H54 (cell line): ENCODE data around the gene PRR20G.

Experiments
- DNase-seq: peaks from one replicate; pipeline ENCODE4 v3.0.0; 2011; ENCODE audit warnings: low spot score, mixed read lengths; ENCODE audit not compliant: insufficient read length
- FAIRE-seq: peaks from 3 replicates; lab custom pipeline; 2011; peaks lifted over from hg19 to GRCh38; lab: Jason Lieb, UNC
- POLR2A ChIP-seq: IDR thresholded peaks from 2 replicates; pipeline ENCODE4 v1.6.1; 2011; ENCODE audit warnings: low read depth, mild to moderate bottlenecking, low read length

Gene PRR20G

GRCh38 chr3:127287840-127288239, at the start of gene PRR20G:
Gene PRR20G, minus strand, starts transcription at chr3:127288046. Its CDS starts 681 bp downstream, at chr3:127287365.
- TF ChIP-seq POLR2A = no peak
- FAIRE-seq (no peak), DNase-seq (no peak)

- TF ChIP-seq POLR2A = no peak
- FAIRE-seq (no peak), DNase-seq (no peak)
Measured at GRCh38 chr3:127337001-127337400, 49.2 kb upstream of the PRR20G start.

- no peak for TF ChIP-seq POLR2A
- DNase-seq (no peak), FAIRE-seq (no peak)
Measured at GRCh38 chr3:127336101-127336500, 48.3 kb upstream of the PRR20G start.

- DNase-seq (no peak), FAIRE-seq (no peak)
- TF ChIP-seq POLR2A = no peak
Measured at GRCh38 chr3:127330385-127330784, 42.5 kb upstream of the PRR20G start.

- DNase-seq (no peak), FAIRE-seq (no peak)
- TF ChIP-seq POLR2A = no peak
Measured at GRCh38 chr3:127329631-127330285, 41.9 kb upstream of the PRR20G start.

GRCh38 chr3:127328421-127328820, 40.6 kb upstream of the PRR20G start:
- FAIRE-seq (no peak), DNase-seq (no peak)
- TF ChIP-seq POLR2A = no peak

GRCh38 chr3:127326341-127326740, 38.5 kb upstream of the PRR20G start:
- FAIRE-seq = no peak
- no peak for DNase-seq
- TF ChIP-seq POLR2A = no peak

- DNase-seq = no peak
- no peak for TF ChIP-seq POLR2A
- FAIRE-seq = no peak
Measured at GRCh38 chr3:127325629-127325961, 37.7 kb upstream of the PRR20G start.

GRCh38 chr3:127324913-127325628, 37.2 kb upstream of the PRR20G start:
- no peak for TF ChIP-seq POLR2A
- no peak for DNase-seq
- FAIRE-seq = no peak

- no peak for DNase-seq
- FAIRE-seq = no peak
- no peak for TF ChIP-seq POLR2A
Measured at GRCh38 chr3:127324076-127324475, 36.2 kb upstream of the PRR20G start.

GRCh38 chr3:127323581-127323980, 35.7 kb upstream of the PRR20G start:
- no peak for TF ChIP-seq POLR2A
- FAIRE-seq = no peak
- DNase-seq = no peak

- DNase-seq (no peak), FAIRE-seq (no peak)
- no peak for TF ChIP-seq POLR2A
Measured at GRCh38 chr3:127321371-127321770, 33.5 kb upstream of the PRR20G start.

GRCh38 chr3:127320529-127321121, 32.8 kb upstream of the PRR20G start:
- DNase-seq (no peak), FAIRE-seq (no peak)
- no peak for TF ChIP-seq POLR2A

- no peak for DNase-seq
- TF ChIP-seq POLR2A = no peak
- no peak for FAIRE-seq
Measured at GRCh38 chr3:127316685-127317084, 28.8 kb upstream of the PRR20G start.
